ENCODE results near the gene RBM5. TPM values are rescaled to one million over a fixed set of nuclear protein-coding genes. Genes with fewer than 3 reads are reported as not detected.

RBM5 gene
- total and polyA plus RNA-seq, 2 donors (not counting 1 experiment from before 2014, with no cell fraction given), result 405 to 464 TPM

DNA sequence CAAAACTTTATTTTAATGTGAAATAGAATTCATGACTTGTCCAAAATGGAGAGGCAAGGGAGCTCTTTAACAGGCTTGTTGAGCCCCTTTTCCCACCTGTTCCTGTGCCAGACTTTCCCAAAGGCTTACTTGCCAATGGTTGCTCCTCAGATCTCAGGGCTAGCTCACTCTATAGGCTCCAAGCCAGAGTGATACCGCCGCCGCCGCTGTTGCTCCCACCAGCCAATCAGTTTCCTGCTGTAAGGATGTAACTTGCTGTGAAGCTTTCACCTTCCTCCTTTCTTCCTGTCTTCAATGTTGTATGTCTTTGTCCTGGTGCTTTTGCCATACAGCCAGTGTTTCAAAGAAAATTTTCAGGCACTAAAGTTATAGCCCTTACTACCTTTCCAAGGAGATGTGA, 41.3 kb upstream of the RBM5 start:
- TF ChIP-seq, protein P1, sequence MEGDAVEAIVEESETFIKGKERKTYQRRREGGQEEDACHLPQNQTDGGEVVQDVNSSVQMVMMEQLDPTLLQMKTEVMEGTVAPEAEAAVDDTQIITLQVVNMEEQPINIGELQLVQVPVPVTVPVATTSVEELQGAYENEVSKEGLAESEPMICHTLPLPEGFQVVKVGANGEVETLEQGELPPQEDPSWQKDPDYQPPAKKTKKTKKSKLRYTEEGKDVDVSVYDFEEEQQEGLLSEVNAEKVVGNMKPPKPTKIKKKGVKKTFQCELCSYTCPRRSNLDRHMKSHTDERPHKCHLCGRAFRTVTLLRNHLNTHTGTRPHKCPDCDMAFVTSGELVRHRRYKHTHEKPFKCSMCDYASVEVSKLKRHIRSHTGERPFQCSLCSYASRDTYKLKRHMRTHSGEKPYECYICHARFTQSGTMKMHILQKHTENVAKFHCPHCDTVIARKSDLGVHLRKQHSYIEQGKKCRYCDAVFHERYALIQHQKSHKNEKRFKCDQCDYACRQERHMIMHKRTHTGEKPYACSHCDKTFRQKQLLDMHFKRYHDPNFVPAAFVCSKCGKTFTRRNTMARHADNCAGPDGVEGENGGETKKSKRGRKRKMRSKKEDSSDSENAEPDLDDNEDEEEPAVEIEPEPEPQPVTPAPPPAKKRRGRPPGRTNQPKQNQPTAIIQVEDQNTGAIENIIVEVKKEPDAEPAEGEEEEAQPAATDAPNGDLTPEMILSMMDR (IDR thresholded peaks at IDR 0.05), result no peak
- no peak for TF ChIP-seq EZH2 (IDR thresholded peaks at IDR 0.05; ENCODE audit: borderline replicate concordance, insufficient read depth, low read depth, low read length, poor library complexity, severe bottlenecking)
- no peaks in the 10 kb centered on the region for H3K9me3 ChIP-seq (ENCODE audit: control extremely low read depth in 1 of 3, control insufficient read depth in 2 of 3, insufficient read depth in 1 of 3, low read length in 2 of 3)
- H2AFZ ChIP-seq (ENCODE audit: insufficient read depth, low read depth, low read length, poor library complexity, severe bottlenecking), result no peak overlapping the region
- ChIA-PET POLR2A (interaction anchor here (0.7 kb wide), 1 partner anchor 97 kb away, joined by 3 read pairs; no protein-coding TSS in a partner anchor), CTCF (interaction anchor here (1.2 kb wide), 1 partner anchor 32 kb away, joined by 3 read pairs; no protein-coding TSS in a partner anchor)
- Mint-ChIP-seq H3K27me3 (no peaks in the 10 kb centered on the region), H3K4me3 (no peak overlapping the region), H3K27ac (no peak overlapping the region), H3K9me3 (ENCODE audit: insufficient read depth) (no peaks in the 10 kb centered on the region), H3K4me1 (no peaks in the 10 kb centered on the region)
- intact Hi-C loops (cut with micrococcal nuclease), result no loop called here
- no peak overlapping the region for H3K4me2 ChIP-seq (replicated peaks; ENCODE audit: low read depth, low read length, poor library complexity, severe bottlenecking)
- DNase-seq (no peak), ATAC-seq (ENCODE audit: low read depth) (no peak)
- 100% methylated on average over 4 of the region's 4 CpGs for WGBS (ENCODE audit: insufficient coverage)
- H3K36me3 ChIP-seq (replicated peaks in 1 of 2; ENCODE audit: control extremely low read depth in 1 of 2, control insufficient read depth in 1 of 2, extremely low read depth in 1 of 2, insufficient read depth in 2 of 2, low read length in 1 of 2), result peaks cover 12 to 40% of the 10 kb centered on the region in 2 experiments
- H3K27me3 ChIP-seq (replicated peaks in 1 of 4; ENCODE audit: control extremely low read depth in 1 of 4, control insufficient read depth in 3 of 4, insufficient read depth in 4 of 4, low read length in 3 of 4), result no peaks in the 10 kb centered on the region
- H3K4me1 ChIP-seq (ENCODE audit: control insufficient read depth in 2 of 2, insufficient read depth in 2 of 2, low read length in 2 of 2), result no peaks in the 10 kb centered on the region
- no peak overlapping the region for H3K9ac ChIP-seq (ENCODE audit: low read length)
- no peaks in the 10 kb centered on the region for H3K79me2 ChIP-seq (ENCODE audit: control insufficient read depth, insufficient read depth, low read length)
- no peak overlapping the region for H3K27ac ChIP-seq (ENCODE audit: low read length in 2 of 2)
- peaks cover 8% of the 10 kb centered on the region for H4K20me1 ChIP-seq (ENCODE audit: control insufficient read depth, insufficient read depth, low read length, poor library complexity, severe bottlenecking)
- H3K4me3 ChIP-seq (ENCODE audit: control extremely low read depth in 1 of 5, extremely low read depth in 1 of 5, insufficient read depth in 1 of 5, low read depth in 2 of 5, low read length in 4 of 5), result no peak overlapping the region

DNA sequence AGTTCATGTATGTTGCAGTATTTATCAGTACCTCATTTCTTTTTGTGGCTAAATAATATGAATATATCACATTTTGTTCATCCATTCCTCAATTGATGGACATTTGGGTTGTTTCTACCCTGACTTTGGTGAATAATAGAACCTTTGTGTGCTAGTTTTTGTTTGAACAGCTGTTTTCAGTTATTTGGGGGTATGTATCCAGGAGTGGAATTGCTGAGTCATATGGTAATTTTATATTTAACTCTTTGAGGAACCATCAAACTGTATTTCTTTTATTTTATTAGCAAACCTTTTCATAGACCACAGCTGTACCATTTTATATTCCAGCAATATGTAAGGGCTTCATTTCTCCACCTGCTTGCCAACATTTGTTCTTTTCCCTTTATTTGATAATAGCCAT, 38.4 kb upstream of the RBM5 start:
- no peak overlapping the region for H3K9ac ChIP-seq (ENCODE audit: low read length)
- ChIA-PET CTCF (no interaction called here), POLR2A (no interaction called here)
- Mint-ChIP-seq H3K9me3 (ENCODE audit: insufficient read depth) (no peaks in the 10 kb centered on the region), H3K4me3 (no peak overlapping the region), H3K27ac (no peak overlapping the region), H3K27me3 (no peaks in the 10 kb centered on the region), H3K4me1 (no peaks in the 10 kb centered on the region)
- H3K36me3 ChIP-seq (replicated peaks in 1 of 2; ENCODE audit: control extremely low read depth in 1 of 2, control insufficient read depth in 1 of 2, extremely low read depth in 1 of 2, insufficient read depth in 2 of 2, low read length in 1 of 2), result peaks cover 21 to 57% of the 10 kb centered on the region in 2 experiments
- TF ChIP-seq, protein P1 (IDR thresholded peaks at IDR 0.05), result no peak
- no peak for TF ChIP-seq EZH2 (IDR thresholded peaks at IDR 0.05; ENCODE audit: borderline replicate concordance, insufficient read depth, low read depth, low read length, poor library complexity, severe bottlenecking)
- no peak overlapping the region for H2AFZ ChIP-seq (ENCODE audit: insufficient read depth, low read depth, low read length, poor library complexity, severe bottlenecking)
- H3K4me1 ChIP-seq (ENCODE audit: control insufficient read depth in 2 of 2, insufficient read depth in 2 of 2, low read length in 2 of 2), result no peaks in the 10 kb centered on the region
- ATAC-seq (ENCODE audit: low read depth) (no peak), DNase-seq (no peak)
- H3K79me2 ChIP-seq (ENCODE audit: control insufficient read depth, insufficient read depth, low read length), result no peaks in the 10 kb centered on the region
- intact Hi-C loops (cut with micrococcal nuclease), result no loop called here
- H3K27me3 ChIP-seq (replicated peaks in 1 of 4; ENCODE audit: control extremely low read depth in 1 of 4, control insufficient read depth in 3 of 4, insufficient read depth in 4 of 4, low read length in 3 of 4), result no peaks in the 10 kb centered on the region
- no peaks in the 10 kb centered on the region for H3K9me3 ChIP-seq (ENCODE audit: control extremely low read depth in 1 of 3, control insufficient read depth in 2 of 3, insufficient read depth in 1 of 3, low read length in 2 of 3)
- no peak overlapping the region for H3K27ac ChIP-seq (ENCODE audit: low read length in 2 of 2)
- H3K4me2 ChIP-seq (replicated peaks; ENCODE audit: low read depth, low read length, poor library complexity, severe bottlenecking), result no peak overlapping the region
- H4K20me1 ChIP-seq (ENCODE audit: control insufficient read depth, insufficient read depth, low read length, poor library complexity, severe bottlenecking), result no peaks in the 10 kb centered on the region
- no peak overlapping the region for H3K4me3 ChIP-seq (ENCODE audit: control extremely low read depth in 1 of 5, extremely low read depth in 1 of 5, insufficient read depth in 1 of 5, low read depth in 2 of 5, low read length in 4 of 5)

Measured in B cell (primary cell).